ENCODE results near the gene TBC1D8B. TPM values are rescaled to one million over a fixed set of nuclear protein-coding genes. Genes with fewer than 3 reads are reported as not detected.

TBC1D8B gene
- polyA plus RNA-seq, 2 of the 4 experiments (the other 2 are of a cell fraction): 2.9 to 3.3 TPM

- CTCF ChIA-PET: interaction anchor here (0.7 to 7.7 kb wide), 29 partner anchors 8 to 583 kb away, joined by 3 to 94 read pairs (median 5); partner anchors contain the start of gene CLDN2
- no peaks in the 10 kb centered on the region for H3K9me3 ChIP-seq
- FAIRE-seq (peak; percentile 97), DNase-seq (ENCODE audit: low read depth in 1 of 2, low spot score in 1 of 2) (peak; percentile 42 to 74), ATAC-seq (peak in 1 of 2 experiments; percentile 55; a peak in 3 of 6 replicates)
- POLR2A ChIA-PET: interaction anchor here (0.7 to 0.9 kb wide), 2 partner anchors 34 to 61 kb away, joined by 3 to 6 read pairs; no protein-coding TSS in a partner anchor
- H3K4me2 ChIP-seq: peak overlapping the region; percentile 19; the same call in 2 of the 3 replicates
- H3K4me1 ChIP-seq: peaks cover 65% of the 10 kb centered on the region
- 8% methylated on average over 1 of the region's 1 CpG for WGBS (ENCODE audit: missing lambda C conversion rate)
- H3K27ac ChIP-seq: peak overlapping the region; percentile 88 to 90
- H3K4me3 ChIP-seq: no peak overlapping the region
- TF ChIP-seq JUN (IDR thresholded peaks at IDR 0.05) (0 out of 5 replicates have a peak, but pooled peaks of 1 of the 2 experiments have one; percentile 4), RAD21 (conservative IDR thresholded peaks at IDR 0.05 in 1 of 2, IDR thresholded peaks at IDR 0.05 in 1 of 2) (peak; percentile 76 to 83), FOXS1 (CRISPR knock-in tag; IDR thresholded peaks at IDR 0.05) (no peak), MAX (IDR thresholded peaks at IDR 0.05) (0 out of 2 replicates have a peak, but pooled peaks have one; percentile 17), MYC (IDR thresholded peaks at IDR 0.05; ENCODE audit: borderline replicate concordance, low read length) (no peak), ESRRA (IDR thresholded peaks at IDR 0.05; ENCODE audit: borderline replicate concordance, low read length) (peak; percentile 16; the same call in 1 of the 2 replicates), JUNB (IDR thresholded peaks at IDR 0.05) (no peak), SMC3 (IDR thresholded peaks at IDR 0.05) (peak; percentile 74), CHD4 (IDR thresholded peaks at IDR 0.05; ENCODE audit: borderline replicate concordance) (peak; percentile 68; the same call in 1 of the 2 replicates), KDM1A (IDR thresholded peaks at IDR 0.05; ENCODE audit: low read depth) (peak; percentile 93), HDAC2 (IDR thresholded peaks at IDR 0.05) (peak; percentile 92)
- TF ChIP-seq, protein P1, sequence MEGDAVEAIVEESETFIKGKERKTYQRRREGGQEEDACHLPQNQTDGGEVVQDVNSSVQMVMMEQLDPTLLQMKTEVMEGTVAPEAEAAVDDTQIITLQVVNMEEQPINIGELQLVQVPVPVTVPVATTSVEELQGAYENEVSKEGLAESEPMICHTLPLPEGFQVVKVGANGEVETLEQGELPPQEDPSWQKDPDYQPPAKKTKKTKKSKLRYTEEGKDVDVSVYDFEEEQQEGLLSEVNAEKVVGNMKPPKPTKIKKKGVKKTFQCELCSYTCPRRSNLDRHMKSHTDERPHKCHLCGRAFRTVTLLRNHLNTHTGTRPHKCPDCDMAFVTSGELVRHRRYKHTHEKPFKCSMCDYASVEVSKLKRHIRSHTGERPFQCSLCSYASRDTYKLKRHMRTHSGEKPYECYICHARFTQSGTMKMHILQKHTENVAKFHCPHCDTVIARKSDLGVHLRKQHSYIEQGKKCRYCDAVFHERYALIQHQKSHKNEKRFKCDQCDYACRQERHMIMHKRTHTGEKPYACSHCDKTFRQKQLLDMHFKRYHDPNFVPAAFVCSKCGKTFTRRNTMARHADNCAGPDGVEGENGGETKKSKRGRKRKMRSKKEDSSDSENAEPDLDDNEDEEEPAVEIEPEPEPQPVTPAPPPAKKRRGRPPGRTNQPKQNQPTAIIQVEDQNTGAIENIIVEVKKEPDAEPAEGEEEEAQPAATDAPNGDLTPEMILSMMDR (IDR thresholded peaks at IDR 0.05): peak; percentile 59
Measured at GRCh38 chrX:106898462-106898861, 96.0 kb downstream of the TBC1D8B start.

DNA sequence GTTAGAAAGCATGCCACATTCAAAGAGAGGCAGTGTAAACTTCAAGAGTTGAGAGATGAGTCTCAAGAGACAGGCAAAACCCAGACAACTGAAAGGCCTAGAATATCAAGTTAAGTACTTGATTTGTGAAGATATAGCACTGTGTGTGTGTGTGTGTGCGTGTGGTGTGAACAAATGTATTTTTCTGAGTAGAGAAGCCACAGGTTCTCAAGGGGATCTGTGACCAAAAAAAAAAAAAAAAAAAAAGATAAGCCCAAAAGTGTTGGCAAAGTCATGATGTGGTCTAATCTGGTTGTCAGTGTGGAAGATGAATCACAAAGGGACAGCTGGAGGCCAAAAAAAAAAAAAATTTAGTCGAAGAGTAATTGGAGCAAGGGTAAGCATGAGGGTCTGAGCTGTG, 96.8 kb downstream of the TBC1D8B start:
- no peak for DNase-seq (ENCODE audit: low read depth in 1 of 2, low spot score in 1 of 2)

DNA sequence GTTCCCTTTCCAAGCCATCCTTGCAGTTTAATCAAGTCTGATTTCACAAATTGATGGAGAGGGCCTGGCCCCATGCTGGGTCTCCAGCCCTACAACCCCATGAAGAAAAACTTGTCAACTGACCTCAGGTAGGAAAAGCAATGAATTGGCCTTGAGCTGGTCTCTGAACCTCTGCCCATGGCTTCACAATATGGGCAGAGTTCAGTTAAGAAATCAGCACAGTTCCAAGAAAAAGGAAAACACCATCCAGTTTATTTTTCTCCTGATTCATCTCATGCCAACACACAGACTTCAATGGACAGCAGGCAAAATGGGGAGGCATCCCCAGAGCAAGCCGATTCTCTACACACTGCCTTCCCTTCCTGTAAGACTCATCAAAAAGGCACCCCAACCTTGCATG, 97.4 kb downstream of the TBC1D8B start:
- 0 out of 3 replicates have a peak overlapping the region, but pooled peaks have one; percentile 19 for H3K4me2 ChIP-seq
- H3K27ac ChIP-seq: peak overlapping the region; percentile 88 to 90
- no peaks in the 10 kb centered on the region for H3K9me3 ChIP-seq
- 36% methylated on average over 1 of the region's 1 CpG for WGBS (ENCODE audit: missing lambda C conversion rate)
- peaks cover 54% of the 10 kb centered on the region for H3K4me1 ChIP-seq
- DNase-seq (ENCODE audit: low read depth in 1 of 2, low spot score in 1 of 2) (no peak), ATAC-seq (no peak), FAIRE-seq (no peak)
- no peak overlapping the region for H3K4me3 ChIP-seq
- TF ChIP-seq REST (IDR thresholded peaks at IDR 0.05): no peak
- no peak for TF ChIP-seq RAD21 (conservative IDR thresholded peaks at IDR 0.05 in 1 of 2, IDR thresholded peaks at IDR 0.05 in 1 of 2)
- TF ChIP-seq CBX8 (IDR thresholded peaks at IDR 0.05): no peak
- no peak for TF ChIP-seq SREBF2 (IDR thresholded peaks at IDR 0.05)
- TF ChIP-seq MYC (IDR thresholded peaks at IDR 0.05; ENCODE audit: borderline replicate concordance, low read length): no peak
- no peak for TF ChIP-seq FOSL2 (IDR thresholded peaks at IDR 0.05)
- TF ChIP-seq FOSL2 (CRISPR knock-in tag; IDR thresholded peaks at IDR 0.05): no peak
- no peak for TF ChIP-seq PHF8 (IDR thresholded peaks at IDR 0.05; ENCODE audit: borderline replicate concordance, low read depth)
- TF ChIP-seq HDAC2 (IDR thresholded peaks at IDR 0.05): no peak
- TF ChIP-seq, protein P2, sequence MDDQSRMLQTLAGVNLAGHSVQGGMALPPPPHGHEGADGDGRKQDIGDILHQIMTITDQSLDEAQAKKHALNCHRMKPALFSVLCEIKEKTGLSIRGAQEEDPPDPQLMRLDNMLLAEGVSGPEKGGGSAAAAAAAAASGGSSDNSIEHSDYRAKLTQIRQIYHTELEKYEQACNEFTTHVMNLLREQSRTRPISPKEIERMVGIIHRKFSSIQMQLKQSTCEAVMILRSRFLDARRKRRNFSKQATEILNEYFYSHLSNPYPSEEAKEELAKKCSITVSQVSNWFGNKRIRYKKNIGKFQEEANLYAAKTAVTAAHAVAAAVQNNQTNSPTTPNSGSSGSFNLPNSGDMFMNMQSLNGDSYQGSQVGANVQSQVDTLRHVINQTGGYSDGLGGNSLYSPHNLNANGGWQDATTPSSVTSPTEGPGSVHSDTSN (IDR thresholded peaks at IDR 0.05): no peak
- TF ChIP-seq HOXB5 (CRISPR knock-in tag; IDR thresholded peaks at IDR 0.05): no peak
- POLR2A ChIA-PET: no interaction called here
- CTCF ChIA-PET: interaction anchor here (0.7 to 7.7 kb wide), 10 partner anchors 11 to 125 kb away, joined by 3 to 94 read pairs (median 7); partner anchors contain the start of gene CLDN2

More for the DNA sequence above, 96.8 kb downstream of the TBC1D8B start:
- no peak for FAIRE-seq
- Histone ChIP-seq H3K4me2 (peak overlapping the region; percentile 19; the same call in 2 of the 3 replicates), H3K4me1 (peaks cover 59% of the 10 kb centered on the region), H3K27ac (peak overlapping the region; percentile 88 to 90), H3K4me3 (no peak overlapping the region), H3K9me3 (no peaks in the 10 kb centered on the region)
- no peak for ATAC-seq
- ChIA-PET POLR2A (no interaction called here), CTCF (interaction anchor here (0.7 to 7.7 kb wide), 22 partner anchors 9 to 373 kb away, joined by 3 to 94 read pairs (median 6); partner anchors contain the start of gene CLDN2)
- 28% methylated on average over 2 of the region's 2 CpGs for WGBS (ENCODE audit: missing lambda C conversion rate)
- TF ChIP-seq MAX (IDR thresholded peaks at IDR 0.05): no peak
- no peak for TF ChIP-seq FOSB (CRISPR knock-in tag; IDR thresholded peaks at IDR 0.05)
- no peak for TF ChIP-seq CBX8 (IDR thresholded peaks at IDR 0.05)

Measured in A549 (cell line).